Amygdala (tissue), 56 donors: ENCODE results near the gene MDC1.

Experiments used
- DNase-seq, 56 donors: peaks; one replicate each; lab custom pipeline; 2025; lab: John Stamatoyannopoulos, UW

MDC1 gene

GRCh38 chr6:30747902-30748769, 31.1 kb upstream of the MDC1 start:
- DNase-seq: no peak

- DNase-seq: no peak
These were observed 30.2 kb upstream of the MDC1 start for GRCh38 chr6:30747300-30747687.

GRCh38 chr6:30744054-30744805, 27.1 kb upstream of the MDC1 start, which contains the start of gene IER3:
Gene IER3, minus strand, starts transcription at chr6:30744547. Its CDS starts 29 bp downstream, at chr6:30744518.
- DNase-seq: peak in 43 of 56 donors; percentile 19 to 79 (median 50)

GRCh38 chr6:30743099-30744053, 26.3 kb upstream of the MDC1 start:
- DNase-seq: peak in 4 of 56 donors; percentile 41 to 51 (median 46)

GRCh38 chr6:30742316-30743098, 25.4 kb upstream of the MDC1 start, which contains the start of gene FLOT1:
Gene FLOT1, minus strand, starts transcription at chr6:30742687. Its CDS starts 498 bp downstream, at chr6:30742189.
- peak; percentile 42 to 93 (median 84) for DNase-seq

- DNase-seq: peak in 1 of 56 donors; percentile 29
These were observed 24.8 kb upstream of the MDC1 start for GRCh38 chr6:30741789-30742315.

GRCh38 chr6:30741063-30741779, 24.1 kb upstream of the MDC1 start:
- no peak for DNase-seq

GRCh38 chr6:30740540-30740870, 23.4 kb upstream of the MDC1 start:
- DNase-seq: no peak

- no peak for DNase-seq
These were observed 21.5 kb upstream of the MDC1 start for GRCh38 chr6:30738532-30738931.

- no peak for DNase-seq
These were observed 18.7 kb upstream of the MDC1 start for GRCh38 chr6:30735668-30736314.

- DNase-seq: peak in 9 of 56 donors; percentile 9 to 39 (median 14)
These were observed 15.3 kb upstream of the MDC1 start for GRCh38 chr6:30732237-30732943.

GRCh38 chr6:30730601-30731435, 13.7 kb upstream of the MDC1 start:
- DNase-seq: peak in 22 of 56 donors; percentile 9 to 63 (median 22)

GRCh38 chr6:30727920-30728553, 11.0 kb upstream of the MDC1 start:
- no peak for DNase-seq

- no peak for DNase-seq
These were observed 9.7 kb upstream of the MDC1 start for GRCh38 chr6:30726506-30727413.
